ENCODE results near the gene KIF12. TPM values are rescaled to one million over a fixed set of nuclear protein-coding genes. Genes with fewer than 3 reads are reported as not detected.

Gene KIF12
- total and polyA plus RNA-seq, 2 of the 8 experiments (the other 6 are each of a cell fraction or from before 2014, with no cell fraction given) = 2.9 to 3.9 TPM

GRCh38 chr9:114093761-114094505 is 5.2 kb downstream of the KIF12 start (continued):
- no peak for TF ChIP-seq RNF2 (IDR thresholded peaks at IDR 0.05; ENCODE audit: borderline replicate concordance, low read depth, low read length, missing control alignments, poor library complexity, severe bottlenecking)
- TF ChIP-seq GTF2F1 (IDR thresholded peaks at IDR 0.05; ENCODE audit: borderline replicate concordance, low read depth, low read length) = no peak
- no peak for TF ChIP-seq BACH1 (IDR thresholded peaks at IDR 0.05; ENCODE audit: low read length)
- TF ChIP-seq POLR2A (IDR thresholded peaks at IDR 0.05; ENCODE audit: control extremely low read depth in 1 of 2, low read depth in 2 of 2, low read length in 2 of 2) = no peak
- TF ChIP-seq CREB1 (IDR thresholded peaks at IDR 0.05) = no peak
- no peak for TF ChIP-seq RAD21 (IDR thresholded peaks at IDR 0.05 in 1 of 2, conservative IDR thresholded peaks at IDR 0.05 in 1 of 2; ENCODE audit: low read depth in 2 of 2, low read length in 2 of 2)
- no peak for TF ChIP-seq SUZ12 (IDR thresholded peaks at IDR 0.05; ENCODE audit: low read length)
- TF ChIP-seq SP1 (IDR thresholded peaks at IDR 0.05; ENCODE audit: low read depth, low read length) = no peak
- no peak for TF ChIP-seq BRCA1 (IDR thresholded peaks at IDR 0.05; ENCODE audit: low read depth, low read length)

Data from H1 (cell line).